K562 (cell line): ENCODE results near the gene RPF1. TPM values are rescaled to one million over a fixed set of nuclear protein-coding genes. Genes with fewer than 3 reads are reported as not detected.

Source experiments
- ATAC-seq: fragments of 200-7000 bp; cut with Tn5 transposase; 3 replicates; pipeline ENCODE4 v1.9.1; 2020; ENCODE audit warnings: moderate library complexity
- BruUV-seq: library from RNA; stranded (reverse); fragments of 400-500 nt; replicated peaks from 2 replicates; lab custom pipeline; 2021; lab: Mats Ljungman, UMichigan
- CTCF ChIA-PET: fragments of 300-600 bp; formaldehyde crosslinking; extraction: SDS; loops from one replicate; lab custom pipeline; 2021; ENCODE audit warnings: low intra/inter-chr PET ratio; lab: Yijun Ruan, JAX
- POLR2A ChIA-PET: fragments of 300-600, 350-650 bp; sonication (Branson Sonifier 250); formaldehyde crosslinking; extraction: SDS; loops from one replicate; lab custom pipeline; 2021; ENCODE audit warnings: antibody characterized with exemption, inconsistent platforms; lab: Yijun Ruan, JAX
- DNase-seq, 4 experiments: peaks; one replicate each; pipeline versions ENCODE4 v3.0.0 to v3.0.0-alpha.2; 2011 to 2018; ENCODE audit warnings: low spot score in 3 of 4, mixed read lengths in 3 of 4; ENCODE audit errors: extremely low read depth in 1 of 4
- FAIRE-seq: peaks from 2 replicates; lab custom pipeline; 2011; peaks lifted over from hg19 to GRCh38; lab: Jason Lieb, UNC
- H2AFZ ChIP-seq: 2 replicates; pipeline ENCODE4 v1.6.0; 2011; ENCODE audit warnings: low read depth, low read length, control low read depth, inconsistent platforms
- H3K27ac ChIP-seq: fragments of 200-600 bp; 3 replicates; pipeline ENCODE4 v1.8.0; 2011; ENCODE audit warnings: low read depth, mild to moderate bottlenecking, control low read depth, inconsistent platforms, low read length, moderate library complexity, mixed read lengths; ENCODE audit errors: extremely low read depth
- H3K27me3 ChIP-seq, 2 experiments: fragments of 300-600 bp in 1 of 2; 2 replicates in 1 of 2; 3 replicates in 1 of 2; pipeline versions ENCODE4 v1.6.0 to v1.8.0; 2011; ENCODE audit warnings: inconsistent platforms in 2 of 2, low read length in 2 of 2, mild to moderate bottlenecking in 1 of 2, mixed read lengths in 1 of 2, moderate library complexity in 1 of 2; ENCODE audit not compliant: control insufficient read depth in 2 of 2, insufficient read depth in 2 of 2
- H3K36me3 ChIP-seq: fragments of 300-600 bp; 3 replicates; pipeline ENCODE4 v1.8.0; 2011; ENCODE audit warnings: mild to moderate bottlenecking, low read length, inconsistent platforms; ENCODE audit not compliant: control insufficient read depth, insufficient read depth
- H3K4me1 ChIP-seq, 2 experiments: fragments of 200-600 bp in 1 of 2; replicated peaks in 1 of 2; 2 replicates in 1 of 2; 3 replicates in 1 of 2; pipeline versions ENCODE4 v1.5.1 to v1.8.0; 2011; ENCODE audit warnings: inconsistent platforms in 2 of 2, low read length in 2 of 2, mild to moderate bottlenecking in 1 of 2, mixed read lengths in 1 of 2, moderate library complexity in 1 of 2; ENCODE audit not compliant: control insufficient read depth in 2 of 2, insufficient read depth in 2 of 2
- H3K4me2 ChIP-seq: 2 replicates; pipeline ENCODE4 v1.6.1; 2011; ENCODE audit warnings: low read length, control low read depth, inconsistent platforms, mixed read lengths; ENCODE audit not compliant: insufficient read depth
- H3K4me3 ChIP-seq: fragments of 200-600 bp; sonication (generic), shearing (Covaris generic); 2 replicates; pipeline ENCODE4 v1.5.1; 2016; ENCODE audit warnings: control low read depth, inconsistent platforms
- H3K79me2 ChIP-seq: fragments of 200-600 bp; 3 replicates; pipeline ENCODE4 v1.8.0; 2011; ENCODE audit warnings: low read length, inconsistent platforms; ENCODE audit not compliant: control insufficient read depth, insufficient read depth
- H3K9ac ChIP-seq, 2 experiments: 2 replicates each; pipeline versions ENCODE4 v1.6.0 to v1.6.1; 2011; ENCODE audit warnings: low read depth in 2 of 2, low read length in 2 of 2, control low read depth in 1 of 2, inconsistent platforms in 1 of 2, mild to moderate bottlenecking in 1 of 2, mixed read lengths in 1 of 2; ENCODE audit not compliant: insufficient read depth in 1 of 2
- H3K9me1 ChIP-seq: one replicate; pipeline ENCODE4 v1.6.0; 2011; ENCODE audit warnings: inconsistent platforms, mild to moderate bottlenecking, low read length, moderate library complexity; ENCODE audit not compliant: control insufficient read depth, insufficient read depth
- H3K9me3 ChIP-seq: replicated peaks from 2 replicates; pipeline ENCODE4 v1.5.1; 2011; ENCODE audit warnings: low read depth, low read length, inconsistent platforms; ENCODE audit not compliant: control insufficient read depth, insufficient read depth
- H4K20me1 ChIP-seq: replicated peaks from 2 replicates; pipeline ENCODE4 v1.6.1; 2011; ENCODE audit warnings: low read length, inconsistent platforms, mixed read lengths; ENCODE audit not compliant: control insufficient read depth, insufficient read depth
- ARID1B ChIP-seq: fragments of 450-650 bp; IDR thresholded peaks from 2 replicates; pipeline ENCODE4 v1.6.1; 2016; ENCODE audit warnings: antibody characterized with exemption, mild to moderate bottlenecking, inconsistent platforms
- CBFA2T3 ChIP-seq: fragments of 450-650 bp; IDR thresholded peaks from 2 replicates; pipeline ENCODE4 v1.6.1; 2017
- EHMT2 ChIP-seq: fragments of 450-650 bp; IDR thresholded peaks from 2 replicates; pipeline ENCODE4 v1.6.1; 2018; ENCODE audit warnings: antibody characterized with exemption
- EP400 ChIP-seq: fragments of 450-650 bp; IDR thresholded peaks from 2 replicates; pipeline ENCODE4 v1.6.1; 2017; ENCODE audit warnings: antibody characterized with exemption, mild to moderate bottlenecking, moderate library complexity
- MBD1 ChIP-seq: fragments of 250-450 bp; sonication (Bioruptor Pico); IDR thresholded peaks from 2 replicates; pipeline ENCODE4 v1.8.0; 2022; ENCODE audit warnings: inconsistent platforms
- MGA ChIP-seq: fragments of 450-650 bp; IDR thresholded peaks from 2 replicates; pipeline ENCODE4 v1.6.1; 2016; ENCODE audit warnings: mild to moderate bottlenecking, moderate library complexity
- MTA3 ChIP-seq: fragments of 450-650 bp; formaldehyde crosslinking; IDR thresholded peaks from 2 replicates; pipeline ENCODE4 v1.6.1; 2017; ENCODE audit warnings: mild to moderate bottlenecking, borderline replicate concordance
- PCBP1 ChIP-seq: fragments of 200-400 bp; formaldehyde crosslinking; IDR thresholded peaks from 2 replicates; pipeline ENCODE4 v1.6.1; 2018; ENCODE audit warnings: mild to moderate bottlenecking, low read depth, low read length; ENCODE audit not compliant: poor library complexity, severe bottlenecking
- SMARCB1 ChIP-seq: IDR thresholded peaks from 2 replicates; pipeline ENCODE4 v1.6.1; 2011; ENCODE audit warnings: improper control_type of control experiment, low read depth; ENCODE audit not compliant: insufficient read length
- THRAP3 ChIP-seq: fragments of 450-650 bp; IDR thresholded peaks from 2 replicates; pipeline ENCODE4 v1.6.1; 2016; ENCODE audit warnings: mild to moderate bottlenecking, inconsistent platforms, borderline replicate concordance
- ZNF316 ChIP-seq: fragments of 450-650 bp; IDR thresholded peaks from 2 replicates; pipeline ENCODE4 v1.6.1; 2016
- WGBS: fragments of 100-300 bp; shearing (Covaris generic); methylation state at CpG from one replicate; pipeline ENCODE4 v1.1.6; 2016; ENCODE audit warnings: low coverage, mixed read lengths; ENCODE audit not compliant: insufficient coverage; ENCODE audit errors: missing lambda C conversion rate; 5-methylcytosine and 5-hydroxymethylcytosine counted together
- in situ Hi-C: fragments of 300-500 bp; cut with MboI; formaldehyde crosslinking; loops from 4 replicates; pipeline ENCODE4 v1.15.0; 2018; ENCODE audit warnings: inconsistent platforms, mixed read lengths
- intact Hi-C: fragments of 100-400 bp; cut with micrococcal nuclease; formaldehyde crosslinking; loops from 2 replicates; pipeline ENCODE4 v1.14.2; 2022
- polyA plus RNA-seq, 8 experiments: library from polyadenylated mRNA; depleted of rRNA in 4 of 8; stranded (reverse) in 5 of 8; unstranded in 3 of 8; fragments of >200 nt; fragmentation: Nextera tagmentation in 2 of 8; fragmentation: Illumina TruSeq in 1 of 8; extraction: Ambion mirVana in 2 of 8; extraction: Trizol in 1 of 8; gene quantifications; 2 replicates each; pipeline versions ENCODE4 v1.2.1 to v1.2.3, GENCODE V29; 2011 to 2014; ENCODE audit warnings: inconsistent platforms in 1 of 8, missing spikeins in 1 of 8
- total RNA-seq, 7 experiments: library from RNA; depleted of rRNA in 6 of 7; stranded (reverse); fragments of >200 nt in 6 of 7; fragmentation: Illumina TruSeq in 2 of 7; extraction: Trizol in 2 of 7; gene quantifications; 2 replicates each; pipeline versions ENCODE4 v1.2.1 to v1.2.3, GENCODE V29; 2011 to 2021; ENCODE audit warnings: low replicate concordance in 1 of 7

RPF1 gene
- total and polyA plus RNA-seq, 9 of the 15 experiments (the other 6 are each of a cell fraction or from before 2014, with no cell fraction given) = 52.4 to 156 (median 90.2) TPM

- BruUV-seq = no TSS peak
- no peak for ATAC-seq
- 34% methylated on average over 2 of the region's 2 CpGs for WGBS
- no peaks in the 10 kb centered on the region for H3K36me3 ChIP-seq
- ChIA-PET CTCF (no interaction called here), POLR2A (interaction anchor here (1.2 kb wide), 1 partner anchor 78 kb away, joined by 3 read pairs; no protein-coding TSS in a partner anchor)
- H3K4me2 ChIP-seq = no peak overlapping the region
- H3K9me3 ChIP-seq = 0 out of 2 replicates have a peak, but pooled peaks cover 2% of the 10 kb centered on the region
- no peaks in the 10 kb centered on the region for H3K79me2 ChIP-seq
- no peak for DNase-seq
- no peak overlapping the region for H2AFZ ChIP-seq
- intact Hi-C loops = loop anchor here (5.0 kb wide), 1 partner anchor 288 kb away; the partner anchor contains the start of gene PRKACB
- no peaks in the 10 kb centered on the region for H3K9me1 ChIP-seq
- H3K4me3 ChIP-seq = no peak overlapping the region
- no peak for FAIRE-seq
- in situ Hi-C loops = loop anchor here (10.0 kb wide), 1 partner anchor 506 kb away; no protein-coding TSS in a partner anchor
- no peaks in the 10 kb centered on the region for H3K27me3 ChIP-seq
- H4K20me1 ChIP-seq = no peaks in the 10 kb centered on the region
- H3K4me1 ChIP-seq = peaks cover 0 to 11% of the 10 kb centered on the region in 2 experiments; a peak in 3 of 5 replicates
- no peak overlapping the region for H3K27ac ChIP-seq
- H3K9ac ChIP-seq = no peak overlapping the region
- TF ChIP-seq CBFA2T3 (no peak), MGA (no peak), EHMT2 (no peak), MTA3 (no peak), THRAP3 (no peak), PCBP1 (no peak), EP400 (no peak), SMARCB1 (no peak), ARID1B (no peak), MBD1 (CRISPR knock-in tag) (no peak), ZNF316 (no peak)
Observed at GRCh38 chr1:84430546-84430945, 48.5 kb upstream of the RPF1 start.
